Mesenchymal stem cell (in vitro differentiated cells and primary cell): ENCODE data around the gene MYH14.

Experiments
- DNase-seq: peaks from one replicate; pipeline ENCODE4 v3.0.0-alpha.2; 2013
- H2AFZ ChIP-seq: one replicate; pipeline ENCODE4 v1.6.1; 2013; ENCODE audit warnings: low read depth, mild to moderate bottlenecking, control low read depth, inconsistent platforms, low read length, moderate library complexity
- H2AK5ac ChIP-seq: 2 replicates; pipeline ENCODE4 v1.6.1; 2013; ENCODE audit warnings: low read length, moderate library complexity, mild to moderate bottlenecking, inconsistent platforms; ENCODE audit not compliant: severe bottlenecking
- H2BK120ac ChIP-seq: one replicate; pipeline ENCODE4 v1.6.1; 2013; ENCODE audit warnings: low read depth, mild to moderate bottlenecking, inconsistent platforms, low read length, moderate library complexity
- H2BK12ac ChIP-seq, 2 experiments: one replicate each; pipeline ENCODE4 v1.6.1; 2013; ENCODE audit warnings: inconsistent platforms in 2 of 2, low read length in 2 of 2, mild to moderate bottlenecking in 2 of 2, moderate library complexity in 2 of 2, control low read depth in 1 of 2
- H2BK15ac ChIP-seq: one replicate; pipeline ENCODE4 v1.6.1; 2013; ENCODE audit warnings: mild to moderate bottlenecking, low read depth, inconsistent platforms; ENCODE audit not compliant: poor library complexity, severe bottlenecking
- H2BK5ac ChIP-seq: 2 replicates; pipeline ENCODE4 v1.6.1; 2013; ENCODE audit warnings: low read depth, mild to moderate bottlenecking, low read length, control low read depth, inconsistent platforms; ENCODE audit not compliant: poor library complexity, severe bottlenecking
- H3K14ac ChIP-seq, 2 experiments: one replicate each; pipeline ENCODE4 v1.6.1; 2013; ENCODE audit warnings: inconsistent platforms in 2 of 2, low read length in 2 of 2, control low read depth in 1 of 2, mild to moderate bottlenecking in 1 of 2, moderate library complexity in 1 of 2
- H3K18ac ChIP-seq, 2 experiments: one replicate each; pipeline ENCODE4 v1.6.1; 2013; ENCODE audit warnings: inconsistent platforms in 2 of 2, low read length in 2 of 2, control low read depth in 1 of 2, low read depth in 1 of 2, mild to moderate bottlenecking in 1 of 2
- H3K23ac ChIP-seq, 2 experiments: one replicate each; pipeline ENCODE4 v1.6.1; 2013; ENCODE audit warnings: inconsistent platforms in 2 of 2, low read length in 2 of 2, mild to moderate bottlenecking in 2 of 2, moderate library complexity in 2 of 2, control low read depth in 1 of 2
- H3K27ac ChIP-seq: 2 replicates; pipeline ENCODE4 v1.5.1; 2013; ENCODE audit warnings: mild to moderate bottlenecking, moderate library complexity, low read length, control low read depth, inconsistent platforms; ENCODE audit not compliant: poor library complexity, severe bottlenecking
- H3K27me3 ChIP-seq, 2 experiments: 2 replicates each; pipeline versions ENCODE4 v1.6.1 to v1.7.0; 2013; ENCODE audit warnings: low read length in 2 of 2, mild to moderate bottlenecking in 2 of 2, moderate library complexity in 2 of 2, control low read depth in 1 of 2, inconsistent platforms in 1 of 2; ENCODE audit not compliant: control insufficient read depth in 1 of 2, insufficient read depth in 1 of 2
- H3K36me3 ChIP-seq, 2 experiments: 2 replicates each; pipeline versions ENCODE4 v1.6.1 to v1.7.0; 2013; ENCODE audit warnings: low read length in 2 of 2, control low read depth in 1 of 2, inconsistent platforms in 1 of 2, low read depth in 1 of 2, mild to moderate bottlenecking in 1 of 2; ENCODE audit not compliant: insufficient read depth in 2 of 2, control insufficient read depth in 1 of 2
- H3K4ac ChIP-seq, 2 experiments: one replicate each; pipeline ENCODE4 v1.6.1; 2013; ENCODE audit warnings: inconsistent platforms in 2 of 2, low read length in 2 of 2, mild to moderate bottlenecking in 2 of 2, moderate library complexity in 2 of 2, control low read depth in 1 of 2, low read depth in 1 of 2
- H3K4me1 ChIP-seq: 2 replicates; pipeline ENCODE4 v1.6.1; 2013; ENCODE audit warnings: low read depth, low read length, control low read depth; ENCODE audit not compliant: control insufficient read depth, insufficient read depth
- H3K4me2 ChIP-seq: 2 replicates; pipeline ENCODE4 v1.6.1; 2013; ENCODE audit warnings: low read length, mild to moderate bottlenecking, inconsistent platforms; ENCODE audit not compliant: poor library complexity, severe bottlenecking
- H3K4me3 ChIP-seq, 2 experiments: 2 replicates each; pipeline versions ENCODE4 v1.5.1 to v1.7.0; 2013; ENCODE audit warnings: low read length in 2 of 2, mild to moderate bottlenecking in 2 of 2, control low read depth in 1 of 2, low read depth in 1 of 2; ENCODE audit not compliant: insufficient read depth in 1 of 2
- H3K79me1 ChIP-seq: replicated peaks from 2 replicates; pipeline ENCODE4 v1.6.1; 2013; ENCODE audit warnings: mild to moderate bottlenecking, control low read depth, low read length, inconsistent platforms; ENCODE audit not compliant: poor library complexity, severe bottlenecking
- H3K9ac ChIP-seq: 2 replicates; pipeline ENCODE4 v1.7.0; 2013; ENCODE audit warnings: mild to moderate bottlenecking, low read length, moderate library complexity
- H3K9me3 ChIP-seq: 2 replicates; pipeline ENCODE4 v1.7.0; 2013; ENCODE audit warnings: mild to moderate bottlenecking, low read length; ENCODE audit not compliant: control insufficient read depth
- H4K8ac ChIP-seq: one replicate; pipeline ENCODE4 v1.6.1; 2013; ENCODE audit warnings: inconsistent platforms, mild to moderate bottlenecking, low read length, moderate library complexity
- H4K91ac ChIP-seq: one replicate; pipeline ENCODE4 v1.6.1; 2013; ENCODE audit warnings: mild to moderate bottlenecking, low read length, inconsistent platforms
- WGBS: methylation state at CpG from one replicate; pipeline ENCODE4 v1.1.7; 2013; ENCODE audit warnings: mixed read lengths; 5-methylcytosine and 5-hydroxymethylcytosine counted together

MYH14 gene

DNA sequence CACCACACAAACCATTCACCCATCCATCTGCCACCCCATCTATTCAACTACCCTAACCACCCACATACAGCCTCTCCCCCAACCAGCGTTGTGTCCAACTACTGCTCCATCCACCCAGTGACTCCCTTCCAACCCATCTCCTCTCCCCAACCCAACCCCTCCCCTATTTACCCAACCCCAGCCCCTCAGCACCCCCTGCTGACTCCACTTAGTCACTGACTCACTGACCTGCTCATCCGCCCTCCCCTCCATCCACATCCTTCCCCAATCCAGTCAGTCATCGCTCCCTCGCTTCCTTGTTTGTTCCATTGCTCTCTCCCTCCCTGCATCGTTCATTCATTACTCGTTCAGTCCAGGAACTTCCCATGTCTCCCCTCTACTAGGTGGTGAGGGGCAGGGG, 86.6 kb downstream of the MYH14 start:
- no peak overlapping the region for H2BK5ac ChIP-seq
- H4K8ac ChIP-seq, result no peak overlapping the region
- no peak overlapping the region for H3K4me3 ChIP-seq
- H3K79me1 ChIP-seq, result no peaks in the 10 kb centered on the region
- H3K36me3 ChIP-seq, result no peaks in the 10 kb centered on the region
- no peak overlapping the region for H2BK15ac ChIP-seq
- H2AK5ac ChIP-seq, result no peak overlapping the region
- H3K4me2 ChIP-seq, result no peak overlapping the region
- H3K9ac ChIP-seq, result no peak overlapping the region
- H3K23ac ChIP-seq, result no peak overlapping the region
- no peak overlapping the region for H2BK12ac ChIP-seq
- 60% methylated on average over 5 of the region's 6 CpGs for WGBS
- no peak overlapping the region for H3K27ac ChIP-seq
- H3K14ac ChIP-seq, result no peak overlapping the region
- no peak for DNase-seq
- no peak overlapping the region for H3K18ac ChIP-seq
- no peak overlapping the region for H4K91ac ChIP-seq
- no peak overlapping the region for H2AFZ ChIP-seq
- no peak overlapping the region for H2BK120ac ChIP-seq
- H3K9me3 ChIP-seq, result peaks cover 30% of the 10 kb centered on the region
- H3K4me1 ChIP-seq, result no peaks in the 10 kb centered on the region
- peaks cover 0 to 4% of the 10 kb centered on the region in 2 experiments for H3K27me3 ChIP-seq
- H3K4ac ChIP-seq, result no peak overlapping the region

DNA sequence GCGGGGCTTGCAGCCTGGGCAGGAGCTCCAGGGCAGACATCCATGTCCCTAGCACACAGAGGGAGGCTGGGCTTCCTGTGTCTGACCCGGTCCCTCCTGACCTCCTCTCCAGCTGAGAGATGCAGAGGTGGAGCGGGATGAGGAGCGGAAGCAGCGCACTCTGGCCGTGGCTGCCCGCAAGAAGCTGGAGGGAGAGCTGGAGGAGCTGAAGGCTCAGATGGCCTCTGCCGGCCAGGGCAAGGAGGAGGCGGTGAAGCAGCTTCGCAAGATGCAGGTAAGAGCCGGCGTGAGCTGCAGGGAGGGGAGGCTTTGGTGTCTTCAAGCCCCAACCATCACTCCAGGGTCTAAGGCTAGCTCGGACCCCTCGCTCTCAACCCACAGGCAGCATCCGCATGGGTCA, 87.4 kb downstream of the MYH14 start:
- Histone ChIP-seq H3K27me3 (peaks cover 0 to 4% of the 10 kb centered on the region in 2 experiments), H2BK12ac (no peak overlapping the region), H3K4me3 (no peak overlapping the region), H2BK120ac (no peak overlapping the region), H3K4ac (no peak overlapping the region), H3K36me3 (no peaks in the 10 kb centered on the region), H3K79me1 (no peaks in the 10 kb centered on the region), H3K9ac (no peak overlapping the region), H2AK5ac (no peak overlapping the region), H2AFZ (no peak overlapping the region), H3K4me1 (no peaks in the 10 kb centered on the region), H2BK5ac (no peak overlapping the region), H3K23ac (no peak overlapping the region), H4K91ac (no peak overlapping the region), H3K9me3 (peaks cover 24% of the 10 kb centered on the region), H4K8ac (no peak overlapping the region), H2BK15ac (no peak overlapping the region), H3K14ac (no peak overlapping the region), H3K18ac (no peak overlapping the region), H3K4me2 (no peak overlapping the region), H3K27ac (no peak overlapping the region)
- WGBS, result 73% methylated on average over 14 of the region's 15 CpGs
- DNase-seq, result no peak

DNA sequence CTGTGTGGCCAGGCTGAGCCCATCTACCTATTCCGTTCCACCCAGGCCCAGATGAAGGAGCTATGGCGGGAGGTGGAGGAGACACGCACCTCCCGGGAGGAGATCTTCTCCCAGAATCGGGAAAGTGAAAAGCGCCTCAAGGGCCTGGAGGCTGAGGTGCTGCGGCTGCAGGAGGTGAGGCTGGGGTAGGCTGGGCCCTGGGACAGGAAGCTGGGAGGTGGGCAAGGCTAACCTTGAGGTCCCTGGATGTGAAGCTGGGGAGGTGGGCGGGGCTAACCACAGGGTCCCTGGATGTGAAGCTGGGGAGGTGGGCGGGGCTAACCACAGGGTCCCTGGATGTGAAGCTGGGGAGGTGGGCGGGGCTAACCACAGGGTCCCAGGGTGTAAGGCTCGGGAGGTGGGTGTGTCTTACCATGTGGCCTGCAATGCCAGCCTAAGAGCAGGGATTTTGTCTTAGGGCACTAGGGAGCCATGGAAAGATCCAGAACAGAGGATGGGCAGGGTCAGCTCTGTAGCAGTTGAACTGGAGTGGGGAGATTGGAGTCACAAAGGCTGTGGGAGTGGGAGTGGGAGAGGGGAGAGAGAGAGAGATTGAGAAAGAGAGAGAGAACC, 88.9 kb downstream of the MYH14 start:
- Histone ChIP-seq H2BK5ac (no peak overlapping the region), H3K4me3 (no peak overlapping the region), H2AFZ (no peak overlapping the region), H4K8ac (no peak overlapping the region), H2BK15ac (no peak overlapping the region), H3K18ac (no peak overlapping the region), H3K14ac (no peak overlapping the region), H2AK5ac (no peak overlapping the region), H2BK12ac (no peak overlapping the region), H3K23ac (no peak overlapping the region), H3K79me1 (no peaks in the 10 kb centered on the region), H3K4ac (no peak overlapping the region), H3K27ac (no peak overlapping the region), H3K36me3 (no peaks in the 10 kb centered on the region), H2BK120ac (no peak overlapping the region), H3K4me2 (no peak overlapping the region), H4K91ac (no peak overlapping the region), H3K9ac (no peak overlapping the region), H3K27me3 (peaks cover 0 to 4% of the 10 kb centered on the region in 2 experiments), H3K4me1 (no peaks in the 10 kb centered on the region), H3K9me3 (peaks cover 16% of the 10 kb centered on the region)
- no peak for DNase-seq
- WGBS, result 67% methylated on average over 11 of the region's 11 CpGs

DNA sequence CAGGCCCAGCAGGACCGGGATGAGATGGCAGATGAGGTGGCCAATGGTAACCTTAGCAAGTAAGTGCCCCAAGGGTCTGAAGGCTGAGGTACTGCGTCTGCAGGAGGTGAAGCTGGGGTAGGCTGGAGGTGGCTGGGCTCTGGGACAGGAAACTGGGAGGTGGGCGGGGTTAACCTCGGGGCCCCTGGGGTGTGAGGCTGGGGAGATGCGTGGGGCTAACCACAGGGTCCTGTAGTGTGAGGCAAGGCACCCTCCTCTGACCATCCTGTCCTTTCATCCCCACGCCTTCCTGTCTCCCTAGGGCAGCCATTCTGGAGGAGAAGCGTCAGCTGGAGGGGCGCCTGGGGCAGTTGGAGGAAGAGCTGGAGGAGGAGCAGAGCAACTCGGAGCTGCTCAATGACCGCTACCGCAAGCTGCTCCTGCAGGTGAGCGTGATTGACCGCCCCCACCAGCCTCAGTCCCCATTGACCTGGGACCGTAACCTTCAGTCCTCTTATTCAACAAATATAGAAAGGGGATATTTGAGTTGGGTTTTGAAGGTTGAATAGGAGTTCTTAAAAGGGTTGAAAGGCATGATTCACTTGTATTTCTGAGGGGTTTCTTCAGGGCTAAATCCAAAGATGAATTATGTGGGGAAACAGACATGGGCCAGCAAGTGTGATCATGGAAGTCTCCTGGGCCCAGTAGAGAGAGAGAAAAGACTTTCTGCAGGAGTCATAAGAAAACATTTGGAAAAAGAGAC, 90.0 kb downstream of the MYH14 start:
- Histone ChIP-seq H2BK120ac (no peak overlapping the region), H3K4me3 (no peak overlapping the region), H2BK12ac (no peak overlapping the region), H3K27ac (no peak overlapping the region), H3K9me3 (peaks cover 7% of the 10 kb centered on the region), H3K4me1 (no peaks in the 10 kb centered on the region), H3K18ac (no peak overlapping the region), H2AFZ (no peak overlapping the region), H3K79me1 (no peaks in the 10 kb centered on the region), H3K23ac (no peak overlapping the region), H3K27me3 (peaks cover 0 to 4% of the 10 kb centered on the region in 2 experiments), H4K8ac (no peak overlapping the region), H3K14ac (no peak overlapping the region), H2BK15ac (no peak overlapping the region), H3K36me3 (no peaks in the 10 kb centered on the region), H2BK5ac (no peak overlapping the region), H4K91ac (no peak overlapping the region), H3K4me2 (no peak overlapping the region), H3K9ac (no peak overlapping the region), H2AK5ac (no peak overlapping the region), H3K4ac (no peak overlapping the region)
- no peak for DNase-seq
- 75% methylated on average over 8 of the region's 14 CpGs for WGBS
